Right lobe of liver (tissue), 4 donors: ENCODE results near the gene GPR15.

Experiments
- POLR2A ChIP-seq: fragments of 450-650 bp; IDR thresholded peaks from one replicate; pipeline ENCODE4 v1.6.1; 2017; ENCODE audit warnings: antibody characterized with exemption, mild to moderate bottlenecking
- TF ChIP-seq, protein P1 (sequence below), 4 donors: fragments of 200-600 bp in 3 of 4; fragments of 450-650 bp in 1 of 4; IDR thresholded peaks; one replicate each; pipeline versions ENCODE4 v1.5.1 to v1.8.0; 2016 to 2022; ENCODE audit warnings: antibody characterized with exemption in 4 of 4, mild to moderate bottlenecking in 2 of 4
- donor health status: DM: no; HTN: no; CAD: no.
- donor health status: DM: no; HTN: no; CAD: no.
- donor health status: DM: no; HTN: yes; CAD: no.

DNA sequence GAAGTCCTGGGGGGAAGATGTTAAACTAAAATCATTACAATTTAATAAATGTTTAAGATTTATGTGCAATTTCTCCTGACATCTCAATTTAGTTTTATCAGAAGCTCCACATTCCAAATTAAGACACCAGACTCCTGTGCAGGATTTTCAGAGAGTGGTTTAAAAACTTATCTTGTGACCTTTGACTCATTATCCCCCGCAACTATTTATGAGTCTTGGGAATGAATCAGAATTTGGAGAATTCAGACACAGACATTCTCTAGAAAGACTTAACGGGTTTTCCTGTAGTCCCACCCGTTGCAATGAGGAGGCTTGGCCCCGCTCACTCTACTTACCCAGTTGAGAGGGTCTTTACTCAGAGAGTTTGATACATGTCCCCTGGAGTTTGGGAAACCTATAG, 27.2 kb upstream of the GPR15 start:
- TF ChIP-seq POLR2A = no peak
- TF ChIP-seq, protein P1, sequence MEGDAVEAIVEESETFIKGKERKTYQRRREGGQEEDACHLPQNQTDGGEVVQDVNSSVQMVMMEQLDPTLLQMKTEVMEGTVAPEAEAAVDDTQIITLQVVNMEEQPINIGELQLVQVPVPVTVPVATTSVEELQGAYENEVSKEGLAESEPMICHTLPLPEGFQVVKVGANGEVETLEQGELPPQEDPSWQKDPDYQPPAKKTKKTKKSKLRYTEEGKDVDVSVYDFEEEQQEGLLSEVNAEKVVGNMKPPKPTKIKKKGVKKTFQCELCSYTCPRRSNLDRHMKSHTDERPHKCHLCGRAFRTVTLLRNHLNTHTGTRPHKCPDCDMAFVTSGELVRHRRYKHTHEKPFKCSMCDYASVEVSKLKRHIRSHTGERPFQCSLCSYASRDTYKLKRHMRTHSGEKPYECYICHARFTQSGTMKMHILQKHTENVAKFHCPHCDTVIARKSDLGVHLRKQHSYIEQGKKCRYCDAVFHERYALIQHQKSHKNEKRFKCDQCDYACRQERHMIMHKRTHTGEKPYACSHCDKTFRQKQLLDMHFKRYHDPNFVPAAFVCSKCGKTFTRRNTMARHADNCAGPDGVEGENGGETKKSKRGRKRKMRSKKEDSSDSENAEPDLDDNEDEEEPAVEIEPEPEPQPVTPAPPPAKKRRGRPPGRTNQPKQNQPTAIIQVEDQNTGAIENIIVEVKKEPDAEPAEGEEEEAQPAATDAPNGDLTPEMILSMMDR (IDR thresholded peaks at IDR 0.05) = no peak
